ENCODE data around the gene NMNAT2. TPM values are rescaled to one million over a fixed set of nuclear protein-coding genes. Genes with fewer than 3 reads are reported as not detected.
A peak's percentile ranks its signal among the peaks of the same experiment; 100 is the strongest.

The NMNAT2 gene
- total RNA-seq = 1 to 10 TPM; 1.7 to 5.1 TPM
- polyA plus RNA-seq (2013, experiment 1 of 2) = 10.8 TPM
- polyA plus RNA-seq (2013, experiment 2 of 2) = 10.5 TPM
- long read RNA-seq, experiment 1 = 0 reads
- long read RNA-seq, experiment 2, full-length matches to known transcripts = 1 of 1 reads
- long read RNA-seq, experiment 2, partial matches to known transcripts = 0 of 1 reads
- long read RNA-seq, experiment 2, other reads (novel, unspliced or antisense) = 0 of 1 reads
- long read RNA-seq, experiment 3, full-length matches to known transcripts = 8 of 13 reads
- long read RNA-seq, experiment 3, partial matches to known transcripts = 2 of 13 reads
- long read RNA-seq, experiment 3, other reads (novel, unspliced or antisense) = 3 of 13 reads
- long read RNA-seq, experiment 4, full-length matches to known transcripts = 1 of 2 reads
- long read RNA-seq, experiment 4, partial matches to known transcripts = 0 of 2 reads
- long read RNA-seq, experiment 4, other reads (novel, unspliced or antisense) = 1 of 2 reads

DNA sequence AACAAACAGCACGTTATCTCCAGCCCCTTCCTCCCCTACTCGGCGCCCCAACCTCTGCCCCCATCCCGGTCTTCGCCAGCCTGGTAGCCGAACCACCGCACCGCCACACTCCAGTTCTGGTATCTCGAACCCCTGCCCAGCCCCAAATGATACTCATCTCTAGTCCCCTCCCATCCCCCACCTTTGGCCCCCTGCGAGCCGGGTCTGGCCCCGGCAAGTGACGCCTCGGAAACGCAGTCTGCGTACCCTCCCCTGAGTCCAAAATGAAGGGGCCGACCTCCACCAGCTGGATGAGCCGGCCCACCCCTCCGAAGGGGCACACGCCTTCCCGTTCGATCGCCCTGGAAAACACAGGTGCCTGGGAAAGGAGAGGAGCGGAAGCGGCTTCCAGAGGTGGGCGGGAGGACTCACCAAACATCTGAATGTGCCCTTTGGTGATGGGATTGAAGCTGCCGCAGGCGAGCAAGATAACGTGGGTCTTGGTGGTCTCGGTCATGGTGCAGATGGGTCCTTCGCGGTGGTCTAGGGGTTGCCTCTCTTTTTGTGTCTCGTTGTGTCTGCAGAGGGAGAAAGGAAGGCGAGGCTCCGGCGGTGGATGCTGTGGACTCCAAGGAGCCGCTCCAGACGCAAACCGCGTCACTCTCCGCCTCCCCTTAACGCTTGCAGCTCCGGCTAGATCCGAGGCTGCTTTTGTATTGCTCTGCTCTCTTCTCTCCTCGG lies at the start of gene NMNAT2:
Gene NMNAT2 (minus strand): TSS at position 609 of the 720 bp plus-strand sequence. CDS start 113 bp downstream, at position 496.
- H3K27ac ChIP-seq (ENCODE audit: low read depth, low read length) = no peak within 1 kb of the TSS

GRCh38 chr1:183467687-183468086 lies 49.5 kb upstream of the NMNAT2 start:
- Histone ChIP-seq H3K36me3 (ENCODE audit: control insufficient read depth, insufficient read depth, low read length) (no peaks in the 10 kb centered on the region), H3K27me3 (ENCODE audit: control insufficient read depth, insufficient read depth, low read length, poor library complexity, severe bottlenecking) (no peaks in the 10 kb centered on the region), H3K4me3 (ENCODE audit: low read length) (no peak overlapping the region), H3K9ac (ENCODE audit: extremely low read depth, low read length, poor library complexity, severe bottlenecking) (no peak overlapping the region), H3K4me1 (ENCODE audit: control insufficient read depth, insufficient read depth, low read length) (peaks cover 3% of the 10 kb centered on the region), H3K9me3 (ENCODE audit: control insufficient read depth, low read length) (no peaks in the 10 kb centered on the region), H3K27ac (ENCODE audit: low read depth, low read length) (no peak overlapping the region)
- no peak for TF ChIP-seq CTCF (conservative IDR thresholded peaks at IDR 0.05)
- Mint-ChIP-seq H3K27me3 (ENCODE audit: insufficient read depth) (no peaks in the 10 kb centered on the region), H3K36me3 (ENCODE audit: low read depth) (no peaks in the 10 kb centered on the region), H3K9me3 (no peaks in the 10 kb centered on the region), H3K27ac (no peak overlapping the region), H3K4me1 (peaks cover 14% of the 10 kb centered on the region), H3K4me3 (no peak overlapping the region)
- 71 to 100% methylated on average over 1 of the region's 1 CpG for WGBS, 2 experiments (ENCODE audit: insufficient coverage in 1 of 2, insufficient read length in 1 of 2)
- DNase-seq = no peak

More for the DNA sequence above, at the start of gene NMNAT2:
- H3K27me3 ChIP-seq (ENCODE audit: control insufficient read depth, insufficient read depth, low read length, poor library complexity, severe bottlenecking) = peaks cover 52% of the 10 kb centered on the region
- H3K27me3 Mint-ChIP-seq (ENCODE audit: insufficient read depth) = peaks cover 48% of the 10 kb centered on the region
- no peak within 1 kb of the TSS for H3K9ac ChIP-seq (ENCODE audit: extremely low read depth, low read length, poor library complexity, severe bottlenecking)
- H3K4me3 Mint-ChIP-seq = peak within 1 kb of the TSS; percentile 76
- peak; percentile 88 for DNase-seq
- WGBS, 2 experiments (ENCODE audit: insufficient coverage in 1 of 2, insufficient read length in 1 of 2) = 2% methylated on average over 22 to 45 of the region's 45 CpGs
- peak within 1 kb of the TSS; percentile 22 for H3K27ac Mint-ChIP-seq
- H3K4me1 ChIP-seq (ENCODE audit: control insufficient read depth, insufficient read depth, low read length) = no peaks in the 10 kb centered on the region
- peak within 1 kb of the TSS; percentile 84 for H3K4me3 ChIP-seq (ENCODE audit: low read length)
- TF ChIP-seq CTCF (conservative IDR thresholded peaks at IDR 0.05) = no peak
- no peaks in the 10 kb centered on the region for H3K36me3 Mint-ChIP-seq (ENCODE audit: low read depth)
- no peaks in the 10 kb centered on the region for H3K9me3 ChIP-seq (ENCODE audit: control insufficient read depth, low read length)
- no peaks in the 10 kb centered on the region for H3K9me3 Mint-ChIP-seq
- H3K36me3 ChIP-seq (ENCODE audit: control insufficient read depth, insufficient read depth, low read length) = no peaks in the 10 kb centered on the region
- peaks cover 17% of the 10 kb centered on the region for H3K4me1 Mint-ChIP-seq

DNA sequence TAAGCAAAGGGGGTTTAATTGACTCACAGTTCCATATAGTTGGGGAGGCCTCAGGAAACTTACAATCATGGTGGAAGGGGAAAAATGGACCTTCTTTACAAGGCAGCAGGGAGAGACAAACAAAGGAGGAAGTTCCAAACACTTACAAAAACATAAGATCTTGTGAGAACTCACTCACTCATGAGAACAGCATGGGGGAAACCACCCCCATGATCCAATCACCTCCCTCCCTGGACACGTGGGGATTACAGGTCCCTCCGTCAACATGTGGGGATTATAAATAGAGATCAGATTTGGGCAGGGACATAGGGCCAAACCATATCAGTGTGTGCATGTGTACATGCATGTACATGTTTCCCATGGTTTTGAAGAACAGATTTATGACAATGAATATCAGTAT lies 48.6 kb upstream of the NMNAT2 start:
- H3K4me3 Mint-ChIP-seq = no peak overlapping the region
- H3K27ac ChIP-seq (ENCODE audit: low read depth, low read length) = no peak overlapping the region
- no peaks in the 10 kb centered on the region for H3K36me3 Mint-ChIP-seq (ENCODE audit: low read depth)
- H3K4me3 ChIP-seq (ENCODE audit: low read length) = no peak overlapping the region
- no peak overlapping the region for H3K27ac Mint-ChIP-seq
- H3K4me1 ChIP-seq (ENCODE audit: control insufficient read depth, insufficient read depth, low read length) = peaks cover 3% of the 10 kb centered on the region
- no peaks in the 10 kb centered on the region for H3K9me3 Mint-ChIP-seq
- H3K4me1 Mint-ChIP-seq = peaks cover 14% of the 10 kb centered on the region
- no peaks in the 10 kb centered on the region for H3K36me3 ChIP-seq (ENCODE audit: control insufficient read depth, insufficient read depth, low read length)
- no peak overlapping the region for H3K9ac ChIP-seq (ENCODE audit: extremely low read depth, low read length, poor library complexity, severe bottlenecking)
- no peaks in the 10 kb centered on the region for H3K27me3 ChIP-seq (ENCODE audit: control insufficient read depth, insufficient read depth, low read length, poor library complexity, severe bottlenecking)
- DNase-seq = no peak
- no peaks in the 10 kb centered on the region for H3K27me3 Mint-ChIP-seq (ENCODE audit: insufficient read depth)
- H3K9me3 ChIP-seq (ENCODE audit: control insufficient read depth, low read length) = no peaks in the 10 kb centered on the region
- no peak for TF ChIP-seq CTCF (conservative IDR thresholded peaks at IDR 0.05)
- WGBS, 2 experiments (ENCODE audit: insufficient coverage in 1 of 2, insufficient read length in 1 of 2) = 70% methylated on average over 2 of the region's 2 CpGs; no CpG with 5 or more reads in 1 of the 2 experiments
